Karpas-422 (cell line): ENCODE data around the gene CARD6. TPM values are rescaled to one million over a fixed set of nuclear protein-coding genes. Genes with fewer than 3 reads are reported as not detected.
"Not testable (repeated sequence)": the region's sequence is repeated elsewhere in the genome, so short reads cannot be mapped to it uniquely, and the experiment has no call there.

Source experiments
- DNase-seq: peaks from one replicate; pipeline ENCODE4 v3.0.0-alpha.2; 2015
- H2AFZ ChIP-seq: fragments of 200-600 bp; sonication (generic); 2 replicates; pipeline ENCODE4 v1.6.1; 2014; ENCODE audit warnings: antibody characterized with exemption, low read length, mixed read lengths
- H3K27ac ChIP-seq: fragments of 200-600 bp; sonication (generic); 2 replicates; pipeline ENCODE4 v1.5.1; 2014; ENCODE audit warnings: mild to moderate bottlenecking, low read length, moderate library complexity
- H3K27me3 ChIP-seq: fragments of 200-600 bp; sonication (generic); 2 replicates; pipeline ENCODE4 v1.6.1; 2014; ENCODE audit warnings: low read length, mixed read lengths
- H3K36me3 ChIP-seq: fragments of 200-600 bp; sonication (generic); 2 replicates; pipeline ENCODE4 v1.6.1; 2014; ENCODE audit warnings: low read length, mixed read lengths; ENCODE audit not compliant: insufficient read depth
- H3K4me1 ChIP-seq: fragments of 200-600 bp; sonication (generic); 2 replicates; pipeline ENCODE4 v1.6.1; 2014; ENCODE audit warnings: mild to moderate bottlenecking, low read length, mixed read lengths
- H3K4me2 ChIP-seq: fragments of 200-600 bp; sonication (generic); 2 replicates; pipeline ENCODE4 v1.6.1; 2014; ENCODE audit warnings: low read length, low read depth, mild to moderate bottlenecking; ENCODE audit not compliant: poor library complexity, severe bottlenecking
- H3K4me3 ChIP-seq: fragments of 200-600 bp; sonication (generic); 2 replicates; pipeline ENCODE4 v1.5.1; 2014; ENCODE audit warnings: mild to moderate bottlenecking, antibody characterized with exemption, low read length, mixed read lengths
- H3K79me2 ChIP-seq: fragments of 200-600 bp; sonication (generic); 2 replicates; pipeline ENCODE4 v1.6.1; 2014; ENCODE audit warnings: mild to moderate bottlenecking, low read length, mixed read lengths
- H3K9ac ChIP-seq: fragments of 200-600 bp; sonication (generic); 2 replicates; pipeline ENCODE4 v1.6.0; 2014; ENCODE audit warnings: low read length
- H3K9me2 ChIP-seq: fragments of 200-600 bp; sonication (generic), shearing (Covaris generic); replicated peaks from 2 replicates; pipeline ENCODE4 v1.6.0; 2014; ENCODE audit warnings: mild to moderate bottlenecking, low read length, moderate library complexity; ENCODE audit not compliant: insufficient read depth
- H3K9me3 ChIP-seq: fragments of 300-700, 200-600 bp; sonication (generic); 2 replicates; pipeline ENCODE4 v1.6.1; 2014; ENCODE audit warnings: low read length, mixed read lengths
- H4K20me1 ChIP-seq: fragments of 200-600 bp; sonication (generic); 2 replicates; pipeline ENCODE4 v1.6.1; 2014; ENCODE audit warnings: mild to moderate bottlenecking, antibody characterized with exemption, low read length, low read depth; ENCODE audit not compliant: insufficient read depth
- total RNA-seq: library from RNA; depleted of rRNA; stranded (reverse); fragments of >200 nt; shearing (Covaris generic); gene quantifications from 2 replicates; pipeline ENCODE4 v1.2.3, GENCODE V29; 2014; ENCODE audit warnings: low replicate concordance; rRNA removed

CARD6 gene
- total RNA-seq = 0.43 and 1.0 TPM in 2 replicates

GRCh38 chr5:40841068-40841805 lies at the start of gene CARD6:
TSS of gene CARD6 (plus strand) at chr5:40841367. CDS start at chr5:40841383, 16 bp downstream.
- DNase-seq = no peak
- no peaks in the 10 kb centered on the region for H4K20me1 ChIP-seq
- no peaks in the 10 kb centered on the region for H3K27me3 ChIP-seq
- H3K9me2 ChIP-seq = no peaks in the 10 kb centered on the region
- H3K9me3 ChIP-seq = no peaks in the 10 kb centered on the region
- H3K9ac ChIP-seq = peak within 1 kb of the TSS; percentile 52
- peak within 1 kb of the TSS; percentile 83 for H2AFZ ChIP-seq
- H3K79me2 ChIP-seq = no peaks in the 10 kb centered on the region
- no peaks in the 10 kb centered on the region for H3K36me3 ChIP-seq
- H3K4me2 ChIP-seq = peak within 1 kb of the TSS; percentile 69
- H3K27ac ChIP-seq = no peak within 1 kb of the TSS
- peak within 1 kb of the TSS; percentile 55 for H3K4me3 ChIP-seq
- H3K4me1 ChIP-seq = peaks cover 12% of the 10 kb centered on the region

- H2AFZ ChIP-seq = no peak overlapping the region
Observed at GRCh38 chr5:40791715-40792139, 49.4 kb upstream of the CARD6 start.

GRCh38 chr5:40792691-40793090 lies 48.5 kb upstream of the CARD6 start:
- H3K27me3 ChIP-seq, H4K20me1 ChIP-seq, H3K4me1 ChIP-seq: not testable (repeated sequence)

More at GRCh38 chr5:40791715-40792139, 49.4 kb upstream of the CARD6 start:
- Histone ChIP-seq H3K79me2 (peaks cover 100% of the 10 kb centered on the region), H3K4me2 (no peak overlapping the region), H3K4me3 (no peak overlapping the region), H3K9ac (no peak overlapping the region), H3K9me3 (no peaks in the 10 kb centered on the region), H4K20me1 (peaks cover 3% of the 10 kb centered on the region; the same call in 1 of the 2 replicates), H3K27me3 (no peaks in the 10 kb centered on the region), H3K27ac (no peak overlapping the region), H3K4me1 (peaks cover 7% of the 10 kb centered on the region), H3K36me3 (peaks cover 22% of the 10 kb centered on the region), H3K9me2 (no peaks in the 10 kb centered on the region)
- no peak for DNase-seq

GRCh38 chr5:40794340-40794739 lies 46.8 kb upstream of the CARD6 start:
- H3K4me3 ChIP-seq, H4K20me1 ChIP-seq, H3K9me2 ChIP-seq, H3K27me3 ChIP-seq, H3K9ac ChIP-seq, DNase-seq, H3K9me3 ChIP-seq, H2AFZ ChIP-seq, H3K36me3 ChIP-seq, H3K27ac ChIP-seq, H3K4me2 ChIP-seq: not testable (repeated sequence)
- Histone ChIP-seq H3K79me2 (peaks cover 86% of the 10 kb centered on the region), H3K4me1 (peaks cover 19% of the 10 kb centered on the region)

More at GRCh38 chr5:40792691-40793090, 48.5 kb upstream of the CARD6 start:
- not testable (repeated sequence) for H3K4me2 ChIP-seq, H3K9ac ChIP-seq, DNase-seq, H3K9me2 ChIP-seq, H3K27ac ChIP-seq, H2AFZ ChIP-seq, H3K9me3 ChIP-seq, H3K4me3 ChIP-seq
- Histone ChIP-seq H3K79me2 (peaks cover 100% of the 10 kb centered on the region), H3K36me3 (peaks cover 20% of the 10 kb centered on the region)

- H3K9ac ChIP-seq, H2AFZ ChIP-seq, H3K36me3 ChIP-seq, H3K9me3 ChIP-seq, H3K4me2 ChIP-seq, H3K9me2 ChIP-seq, H3K27me3 ChIP-seq, DNase-seq, H3K27ac ChIP-seq, H3K4me3 ChIP-seq, H4K20me1 ChIP-seq: not testable (repeated sequence)
- Histone ChIP-seq H3K4me1 (peaks cover 24% of the 10 kb centered on the region), H3K79me2 (peaks cover 80% of the 10 kb centered on the region)
Observed at GRCh38 chr5:40794877-40795276, 46.3 kb upstream of the CARD6 start.

GRCh38 chr5:40796487-40796889 lies 44.7 kb upstream of the CARD6 start:
- Histone ChIP-seq H3K27ac (peak overlapping the region; percentile 83; the same call in 1 of the 2 replicates), H3K27me3 (no peaks in the 10 kb centered on the region), H3K79me2 (peaks cover 64% of the 10 kb centered on the region), H3K4me2 (peak overlapping the region; percentile 88), H3K4me1 (peaks cover 24% of the 10 kb centered on the region), H3K4me3 (peak overlapping the region; percentile 82), H2AFZ (no peak overlapping the region), H3K9me2 (no peaks in the 10 kb centered on the region), H3K9me3 (no peaks in the 10 kb centered on the region), H4K20me1 (no peaks in the 10 kb centered on the region), H3K9ac (peak overlapping the region; percentile 97), H3K36me3 (peaks cover 8% of the 10 kb centered on the region)
- peak; percentile 43 for DNase-seq

- Histone ChIP-seq H3K9me2 (no peaks in the 10 kb centered on the region), H4K20me1 (no peaks in the 10 kb centered on the region), H3K4me3 (peak overlapping the region; percentile 82), H3K4me2 (peak overlapping the region; percentile 88), H3K9ac (peak overlapping the region; percentile 97), H3K79me2 (peaks cover 55% of the 10 kb centered on the region), H3K36me3 (peaks cover 8% of the 10 kb centered on the region), H3K4me1 (peaks cover 24% of the 10 kb centered on the region), H3K27me3 (no peaks in the 10 kb centered on the region), H2AFZ (no peak overlapping the region), H3K9me3 (no peaks in the 10 kb centered on the region), H3K27ac (peak overlapping the region; percentile 83)
- DNase-seq = peak; percentile 89
Observed at GRCh38 chr5:40797273-40798011, 43.7 kb upstream of the CARD6 start.
